Measurements from ENCODE around the gene SERPINB10. TPM values are rescaled to one million over a fixed set of nuclear protein-coding genes. Genes with fewer than 3 reads are reported as not detected.
A peak's percentile ranks its signal among the peaks of the same experiment; 100 is the strongest.

Gene SERPINB10
- total RNA-seq, 1 experiment from 2014 or later, result not detected

- in situ Hi-C loops (cut with HindIII; ENCODE audit: low pct_unique_long_range_greater_than_20kb, low sequenced_read_pairs), result no loop called here
Measured at GRCh38 chr18:63969942-63970808, 62.4 kb downstream of the SERPINB10 start, which contains the start of gene SERPINB8. Gene SERPINB8 (plus strand): TSS chr18:63970081. CDS start chr18:63978309, 8,228 bp downstream.

GRCh38 chr18:63970809-63971205 lies 63.0 kb downstream of the SERPINB10 start:
- in situ Hi-C loops (cut with HindIII; ENCODE audit: low pct_unique_long_range_greater_than_20kb, low sequenced_read_pairs), result no loop called here
- no peak for DNase-seq (ENCODE audit: low read depth)

More at GRCh38 chr18:63969942-63970808, 62.4 kb downstream of the SERPINB10 start, which contains the start of gene SERPINB8:
- peak; percentile 88 for DNase-seq (ENCODE audit: low read depth)

GRCh38 chr18:63971320-63972001 lies 63.7 kb downstream of the SERPINB10 start:
- DNase-seq (ENCODE audit: low read depth), result no peak
- in situ Hi-C loops (cut with HindIII; ENCODE audit: low pct_unique_long_range_greater_than_20kb, low sequenced_read_pairs), result no loop called here

DNA sequence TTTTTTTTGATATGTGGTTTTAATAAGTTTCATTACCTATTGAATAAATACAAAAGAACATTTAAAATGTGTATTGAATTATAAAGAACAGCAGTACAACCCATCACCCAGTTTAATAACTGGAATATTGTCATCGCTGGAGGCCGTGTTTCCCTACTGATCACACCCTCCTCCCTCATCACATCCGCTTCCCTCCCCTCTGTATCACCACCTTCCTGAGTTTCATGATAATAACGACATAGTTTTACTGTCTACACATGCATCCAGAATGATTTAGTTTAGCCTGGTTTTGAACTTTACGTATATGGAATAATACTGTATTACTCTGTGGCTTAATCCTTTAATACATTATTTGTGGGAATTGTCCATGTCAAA lies 64.2 kb downstream of the SERPINB10 start:
- DNase-seq (ENCODE audit: low read depth), result no peak
- in situ Hi-C loops (cut with HindIII; ENCODE audit: low pct_unique_long_range_greater_than_20kb, low sequenced_read_pairs), result no loop called here

DNA sequence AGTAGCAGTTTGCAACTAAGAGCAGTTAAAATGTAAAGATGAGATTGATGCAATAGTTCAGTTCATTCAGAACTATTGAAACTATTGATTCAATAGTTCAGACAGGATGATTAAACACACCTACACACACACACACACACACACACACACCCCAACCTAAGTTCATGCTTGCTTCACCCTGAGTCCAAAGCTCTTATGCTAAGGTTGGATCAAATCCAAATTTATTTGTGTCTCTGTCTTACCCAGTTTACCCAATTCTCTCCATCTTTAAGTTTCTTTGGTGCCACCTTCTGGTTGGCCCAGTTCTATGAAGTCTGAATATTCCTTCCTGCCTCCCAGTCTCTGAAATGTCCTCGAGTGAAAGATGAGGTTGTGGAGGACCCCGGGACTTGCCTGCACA lies 67.2 kb downstream of the SERPINB10 start:
- in situ Hi-C loops (cut with HindIII; ENCODE audit: low pct_unique_long_range_greater_than_20kb, low sequenced_read_pairs), result no loop called here

GRCh38 chr18:63975628-63976027 lies 67.9 kb downstream of the SERPINB10 start:
- DNase-seq (ENCODE audit: low read depth), result no peak
- in situ Hi-C loops (cut with HindIII; ENCODE audit: low pct_unique_long_range_greater_than_20kb, low sequenced_read_pairs), result no loop called here

More for the DNA sequence above, 67.2 kb downstream of the SERPINB10 start:
- DNase-seq (ENCODE audit: low read depth), result peak; percentile 11

GRCh38 chr18:63977040-63977439 lies 69.3 kb downstream of the SERPINB10 start:
- in situ Hi-C loops (cut with HindIII; ENCODE audit: low pct_unique_long_range_greater_than_20kb, low sequenced_read_pairs), result no loop called here
- DNase-seq (ENCODE audit: low read depth), result no peak

DNA sequence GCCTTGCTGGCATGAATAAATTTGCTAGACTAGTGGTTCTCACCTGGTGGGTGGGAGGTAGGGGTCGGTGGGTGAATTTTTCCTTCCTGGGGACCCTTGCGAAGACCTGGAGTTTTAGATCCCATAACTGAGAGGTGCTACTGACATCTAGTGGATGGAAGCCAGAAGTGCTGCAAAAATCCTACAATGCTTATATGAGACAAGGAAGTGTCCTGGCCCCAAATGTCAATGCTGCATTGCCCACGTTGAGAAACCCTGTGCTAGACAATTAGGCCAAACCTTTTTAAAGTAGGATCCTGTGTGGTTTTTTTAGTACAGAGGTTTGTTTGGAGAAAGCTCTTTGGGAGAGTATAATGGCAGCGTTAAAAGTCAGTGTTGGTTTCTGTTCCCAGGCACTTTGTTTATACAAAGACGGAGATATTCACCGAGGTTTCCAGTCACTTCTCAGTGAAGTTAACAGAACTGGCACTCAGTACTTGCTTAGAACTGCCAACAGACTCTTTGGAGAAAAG lies 71.7 kb downstream of the SERPINB10 start:
- in situ Hi-C loops (cut with HindIII; ENCODE audit: low pct_unique_long_range_greater_than_20kb, low sequenced_read_pairs), result no loop called here
- DNase-seq (ENCODE audit: low read depth), result peak; percentile 25

DNA sequence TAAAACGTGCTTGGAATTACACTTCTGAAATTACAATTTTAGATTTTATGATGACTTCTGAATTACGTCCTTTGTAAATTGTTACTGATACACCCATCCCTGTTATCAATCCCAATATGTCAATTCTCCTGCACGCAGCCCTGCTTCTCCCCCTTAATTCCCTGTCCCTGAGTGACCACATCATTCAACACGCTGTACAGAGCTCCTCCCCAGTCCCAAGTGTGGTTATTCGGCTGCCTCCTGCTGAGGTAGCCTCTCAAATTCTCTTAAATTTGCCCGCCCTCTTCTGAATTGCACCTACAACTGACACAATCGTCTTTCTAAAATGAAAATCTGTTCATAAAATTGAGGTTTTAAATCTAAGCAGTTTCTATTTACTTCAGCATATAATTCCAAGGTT lies 72.3 kb downstream of the SERPINB10 start:
- in situ Hi-C loops (cut with HindIII; ENCODE audit: low pct_unique_long_range_greater_than_20kb, low sequenced_read_pairs), result no loop called here
- no peak for DNase-seq (ENCODE audit: low read depth)

DNA sequence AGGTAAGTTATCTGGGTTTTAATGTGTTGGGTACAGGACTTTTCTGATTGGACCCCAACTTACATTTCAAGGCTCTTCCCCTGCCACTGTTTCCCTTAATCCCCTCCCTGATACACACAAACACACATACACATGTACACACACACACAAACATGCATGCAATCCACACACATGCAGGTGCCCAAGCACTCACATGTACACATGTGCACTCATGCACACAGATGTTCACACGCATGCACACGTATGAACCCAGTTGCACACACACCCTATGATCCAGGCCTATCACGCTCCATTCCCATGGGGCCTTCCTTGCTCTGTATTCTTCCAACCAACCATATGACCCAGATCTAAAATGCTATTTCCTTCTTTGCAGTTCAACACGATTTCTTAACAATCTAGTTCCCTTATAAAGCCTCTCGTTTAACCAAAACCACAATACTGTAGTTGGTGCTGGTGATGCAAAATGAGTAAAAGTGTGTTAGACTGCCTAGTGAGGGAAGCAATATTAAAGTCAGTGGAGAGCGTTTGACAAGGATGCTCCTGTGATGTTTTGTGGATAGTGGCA lies 73.2 kb downstream of the SERPINB10 start:
- in situ Hi-C loops (cut with HindIII; ENCODE audit: low pct_unique_long_range_greater_than_20kb, low sequenced_read_pairs), result no loop called here

GRCh38 chr18:63981719-63982118 lies 74.0 kb downstream of the SERPINB10 start:
- DNase-seq (ENCODE audit: low read depth), result no peak
- in situ Hi-C loops (cut with HindIII; ENCODE audit: low pct_unique_long_range_greater_than_20kb, low sequenced_read_pairs), result no loop called here

More for the DNA sequence above, 73.2 kb downstream of the SERPINB10 start:
- DNase-seq (ENCODE audit: low read depth), result no peak

DNA sequence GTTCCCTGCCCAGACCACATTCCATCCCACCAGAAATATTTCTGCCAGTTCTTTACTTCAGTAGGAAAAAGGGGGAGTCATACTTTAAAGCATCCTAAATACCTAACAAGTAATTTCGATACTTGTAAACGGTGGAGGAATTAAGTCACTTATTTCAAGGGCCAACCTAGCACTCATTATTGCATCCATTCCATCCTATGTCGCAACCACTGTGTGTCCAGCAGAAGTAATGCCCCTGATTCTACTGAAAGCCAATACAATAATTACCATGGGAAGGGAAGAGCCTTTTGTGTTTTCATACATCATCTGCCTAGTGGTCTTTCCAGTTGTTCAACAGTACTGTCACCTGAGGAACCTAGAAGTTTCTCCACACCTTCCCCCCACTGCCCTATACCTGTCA lies 74.6 kb downstream of the SERPINB10 start:
- no peak for DNase-seq (ENCODE audit: low read depth)
- in situ Hi-C loops (cut with HindIII; ENCODE audit: low pct_unique_long_range_greater_than_20kb, low sequenced_read_pairs), result no loop called here

Other genes starting within 250 kb of the SERPINB10 start
- not detected in 2 replicates for gene SERPINB3, start 246.1 kb upstream of the SERPINB10 start, total RNA-seq (2014; rRNA removed; shearing (Covaris generic); ENCODE audit: low replicate concordance)
- gene SERPINB11, start 205.0 kb upstream of the SERPINB10 start, total RNA-seq (2014; rRNA removed; shearing (Covaris generic); ENCODE audit: low replicate concordance), result not detected in 2 replicates
- 3.4 and 9.3 TPM in 2 replicates for gene SERPINB7, start 132.5 kb upstream of the SERPINB10 start, total RNA-seq (2014; rRNA removed; shearing (Covaris generic); ENCODE audit: low replicate concordance)
- gene SERPINB2, start 20.3 kb upstream of the SERPINB10 start, total RNA-seq (2014; rRNA removed; shearing (Covaris generic); ENCODE audit: low replicate concordance), result not detected in 2 replicates
- not detected in 2 replicates for gene HMSD, start 41.3 kb downstream of the SERPINB10 start, total RNA-seq (2014; rRNA removed; shearing (Covaris generic); ENCODE audit: low replicate concordance)
- 0.12 and 4.9 TPM in 2 replicates for gene SERPINB8, start 62.1 kb downstream of the SERPINB10 start, total RNA-seq (2014; rRNA removed; shearing (Covaris generic); ENCODE audit: low replicate concordance)
- gene LINC00305, start 241.1 kb downstream of the SERPINB10 start, total RNA-seq (2014; rRNA removed; shearing (Covaris generic); ENCODE audit: low replicate concordance), result not detected in 2 replicates

Measured in Caki2 (cell line).